KOPT-K1 (cell line): ENCODE results near the gene KCNH3.

ENCODE experiments used
- H3K27ac ChIP-seq: fragments of 200-600 bp; sonication (generic); 2 replicates; pipeline ENCODE4 v1.5.1; 2016; ENCODE audit warnings: antibody characterized with exemption, mild to moderate bottlenecking, low read depth, low read length; ENCODE audit not compliant: poor library complexity, severe bottlenecking
- H3K36me3 ChIP-seq: fragments of 200-600 bp; sonication (generic); 2 replicates; pipeline ENCODE4 v1.5.1; 2017; ENCODE audit warnings: antibody characterized with exemption, mild to moderate bottlenecking, low read length, moderate library complexity; ENCODE audit not compliant: insufficient read depth
- H3K9me3 ChIP-seq: fragments of 200-600 bp; sonication (generic); 2 replicates; pipeline ENCODE4 v1.5.1; 2017; ENCODE audit warnings: antibody characterized with exemption, low read length, mild to moderate bottlenecking; ENCODE audit not compliant: insufficient read depth, poor library complexity, severe bottlenecking

Gene KCNH3

GRCh38 chr12:49537231-49537751, 1.5 kb upstream of the KCNH3 start:
- no peaks in the 10 kb centered on the region for H3K9me3 ChIP-seq
- no peak overlapping the region for H3K27ac ChIP-seq
- no peaks in the 10 kb centered on the region for H3K36me3 ChIP-seq

GRCh38 chr12:49537752-49538509, 899 bp upstream of the KCNH3 start:
- H3K36me3 ChIP-seq = no peaks in the 10 kb centered on the region
- H3K27ac ChIP-seq = no peak overlapping the region
- no peaks in the 10 kb centered on the region for H3K9me3 ChIP-seq

- H3K36me3 ChIP-seq = no peaks in the 10 kb centered on the region
- H3K27ac ChIP-seq = no peak overlapping the region
- H3K9me3 ChIP-seq = no peaks in the 10 kb centered on the region
Measured at GRCh38 chr12:49539406-49540228, 787 bp downstream of the KCNH3 start.

- H3K27ac ChIP-seq = no peak overlapping the region
- H3K9me3 ChIP-seq = no peaks in the 10 kb centered on the region
- H3K36me3 ChIP-seq = no peaks in the 10 kb centered on the region
Measured at GRCh38 chr12:49540229-49541139, 1.7 kb downstream of the KCNH3 start.

- Histone ChIP-seq H3K36me3 (no peaks in the 10 kb centered on the region), H3K27ac (no peak overlapping the region), H3K9me3 (no peaks in the 10 kb centered on the region)
Measured at GRCh38 chr12:49541140-49541861, 2.5 kb downstream of the KCNH3 start.

GRCh38 chr12:49541911-49542505, 3.2 kb downstream of the KCNH3 start:
- Histone ChIP-seq H3K27ac (no peak overlapping the region), H3K9me3 (no peaks in the 10 kb centered on the region), H3K36me3 (no peaks in the 10 kb centered on the region)

GRCh38 chr12:49542592-49543160, 3.8 kb downstream of the KCNH3 start:
- no peaks in the 10 kb centered on the region for H3K36me3 ChIP-seq
- no peak overlapping the region for H3K27ac ChIP-seq
- no peaks in the 10 kb centered on the region for H3K9me3 ChIP-seq

- H3K36me3 ChIP-seq = no peaks in the 10 kb centered on the region
- H3K9me3 ChIP-seq = no peaks in the 10 kb centered on the region
- no peak overlapping the region for H3K27ac ChIP-seq
Measured at GRCh38 chr12:49543221-49543913, 4.5 kb downstream of the KCNH3 start.

GRCh38 chr12:49543914-49544815, 5.3 kb downstream of the KCNH3 start:
- Histone ChIP-seq H3K27ac (no peak overlapping the region), H3K36me3 (no peaks in the 10 kb centered on the region), H3K9me3 (no peaks in the 10 kb centered on the region)

GRCh38 chr12:49545815-49546214, 7.0 kb downstream of the KCNH3 start:
- H3K36me3 ChIP-seq = no peaks in the 10 kb centered on the region
- no peaks in the 10 kb centered on the region for H3K9me3 ChIP-seq
- H3K27ac ChIP-seq = no peak overlapping the region

- Histone ChIP-seq H3K9me3 (no peaks in the 10 kb centered on the region), H3K36me3 (no peaks in the 10 kb centered on the region), H3K27ac (no peak overlapping the region)
Measured at GRCh38 chr12:49546481-49546880, 7.7 kb downstream of the KCNH3 start.

GRCh38 chr12:49547090-49547690, 8.4 kb downstream of the KCNH3 start:
- no peak overlapping the region for H3K27ac ChIP-seq
- no peaks in the 10 kb centered on the region for H3K9me3 ChIP-seq
- no peaks in the 10 kb centered on the region for H3K36me3 ChIP-seq
